CD4-positive, alpha-beta T cell treated with Interleukin-4 for 1 hour (primary cell): Measurements from ENCODE around the gene FGGY.
"Not testable (repeated sequence)": the region's sequence is repeated elsewhere in the genome, so short reads cannot be mapped to it uniquely, and the experiment has no call there.

ENCODE experiments used
- DNase-seq, 2 donors: peaks; one replicate each; pipeline ENCODE4 v3.0.0-alpha.2; 2020 to 2022

FGGY gene

DNA sequence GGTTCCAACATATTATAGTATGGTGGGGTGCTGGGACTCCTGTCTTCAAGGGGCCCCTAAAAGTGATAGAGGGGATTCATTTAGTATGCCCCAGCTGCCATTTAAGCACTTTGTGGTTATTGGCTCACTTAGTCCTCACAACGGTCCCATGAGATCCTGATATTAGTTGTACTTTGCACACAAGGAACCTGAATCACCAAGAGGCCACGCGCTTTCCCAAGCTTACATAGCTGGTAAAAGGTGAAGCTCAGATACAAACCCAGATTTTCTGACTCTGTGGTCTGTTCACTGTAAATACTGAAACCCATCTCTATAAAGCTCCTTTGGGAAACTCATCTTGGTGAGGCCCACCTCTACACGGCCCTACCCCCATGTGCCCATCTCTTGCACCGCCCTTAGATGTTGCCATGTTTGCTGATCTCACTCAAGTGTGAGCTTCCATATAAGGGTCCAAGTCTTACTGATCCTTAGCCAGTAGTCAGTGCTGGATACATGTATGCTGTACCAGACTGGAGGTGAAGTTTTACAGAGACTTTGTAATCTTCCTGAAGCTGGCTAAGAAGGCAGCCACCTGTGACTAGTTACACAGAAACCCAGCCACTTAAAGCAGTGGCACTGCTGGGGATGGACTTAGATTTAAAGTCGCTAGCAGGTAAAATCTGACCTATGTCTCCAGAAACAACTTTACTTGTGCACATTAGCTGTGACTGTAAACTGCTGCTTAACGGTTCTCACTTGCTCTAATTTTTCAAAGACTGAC, 393.5 kb downstream of the FGGY start:
- DNase-seq = no peak

DNA sequence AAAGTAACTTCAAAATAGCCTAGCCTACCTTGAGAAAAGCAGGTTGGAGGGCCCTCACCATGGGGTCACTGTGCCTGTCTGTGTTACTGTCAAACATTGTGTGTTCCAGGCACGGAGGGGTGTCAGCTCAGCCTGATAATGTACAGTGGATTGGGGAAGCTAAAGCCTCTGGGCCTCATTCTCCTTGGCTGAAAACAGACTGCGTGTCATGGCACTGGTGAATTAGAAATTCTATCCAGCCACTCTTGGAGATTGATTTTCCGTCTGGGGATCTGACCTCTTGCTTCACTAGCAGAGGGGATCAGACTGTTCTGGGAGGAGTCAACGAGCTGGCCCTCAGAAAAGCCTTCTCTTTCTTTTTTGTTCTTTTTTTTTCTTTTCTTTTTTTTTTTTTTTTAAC, 394.4 kb downstream of the FGGY start:
- DNase-seq = no peak

DNA sequence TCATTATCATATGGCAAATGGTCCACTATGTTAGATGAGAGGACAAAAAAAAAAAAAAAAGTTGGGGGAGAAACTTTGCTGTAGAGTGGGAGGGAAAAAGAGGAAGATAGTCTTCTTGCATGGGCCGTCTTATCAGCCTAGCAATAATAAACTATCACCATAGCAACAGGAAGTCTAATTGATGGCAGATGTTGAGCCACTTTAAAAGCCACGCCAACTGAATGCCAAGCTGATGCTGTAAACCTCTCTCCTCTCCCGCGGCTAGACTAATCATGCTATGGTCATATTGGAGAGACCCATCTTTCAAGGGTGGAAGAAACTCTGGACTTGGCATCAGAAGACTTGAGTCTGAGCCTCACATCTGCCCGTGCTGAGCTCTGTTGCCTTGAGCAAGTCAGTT, 395.7 kb downstream of the FGGY start:
- DNase-seq = peak in 1 of 2 donors; percentile 44

DNA sequence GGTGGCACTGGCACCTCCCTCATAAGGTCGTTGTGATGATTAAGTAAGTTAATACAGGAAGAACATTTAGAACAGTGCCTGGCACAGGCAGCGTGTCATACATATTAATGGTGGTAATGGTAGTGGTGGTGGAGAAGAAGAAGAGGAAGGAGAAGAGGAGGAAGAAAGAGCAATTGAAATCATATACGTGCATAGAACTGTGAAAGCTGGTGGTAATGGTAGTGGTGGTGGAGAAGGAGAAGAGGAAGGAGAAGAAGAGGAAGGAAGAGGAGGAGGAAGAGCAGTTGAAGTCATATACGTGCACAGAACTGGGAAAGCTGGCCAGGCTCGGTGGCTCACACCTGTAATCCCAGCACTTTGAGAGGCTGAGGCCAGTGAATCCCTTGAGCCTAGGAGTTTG, 396.5 kb downstream of the FGGY start:
- DNase-seq = no peak

DNA sequence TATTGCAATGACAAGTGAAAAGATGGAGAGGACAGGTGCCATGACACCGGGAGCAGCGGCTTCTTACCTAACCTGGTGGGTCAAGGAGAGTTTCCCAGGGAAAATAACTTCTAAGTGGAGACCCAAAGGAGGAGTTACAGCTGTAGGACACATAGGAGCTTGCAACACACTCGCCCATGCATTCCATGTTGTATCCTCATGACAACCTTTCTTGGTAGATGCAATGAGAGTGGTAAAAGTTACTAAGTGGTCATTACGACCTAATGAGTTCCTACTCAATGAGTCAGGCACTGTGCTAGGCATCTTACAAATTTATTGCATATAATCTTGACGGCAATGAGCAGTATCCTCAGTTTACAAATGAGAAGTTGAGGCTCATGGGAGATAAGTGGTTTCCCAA, 398.4 kb downstream of the FGGY start:
- DNase-seq = no peak

- DNase-seq = peak; percentile 7 to 47
Measured at GRCh38 chr1:59696421-59697115, 399.7 kb downstream of the FGGY start.

DNA sequence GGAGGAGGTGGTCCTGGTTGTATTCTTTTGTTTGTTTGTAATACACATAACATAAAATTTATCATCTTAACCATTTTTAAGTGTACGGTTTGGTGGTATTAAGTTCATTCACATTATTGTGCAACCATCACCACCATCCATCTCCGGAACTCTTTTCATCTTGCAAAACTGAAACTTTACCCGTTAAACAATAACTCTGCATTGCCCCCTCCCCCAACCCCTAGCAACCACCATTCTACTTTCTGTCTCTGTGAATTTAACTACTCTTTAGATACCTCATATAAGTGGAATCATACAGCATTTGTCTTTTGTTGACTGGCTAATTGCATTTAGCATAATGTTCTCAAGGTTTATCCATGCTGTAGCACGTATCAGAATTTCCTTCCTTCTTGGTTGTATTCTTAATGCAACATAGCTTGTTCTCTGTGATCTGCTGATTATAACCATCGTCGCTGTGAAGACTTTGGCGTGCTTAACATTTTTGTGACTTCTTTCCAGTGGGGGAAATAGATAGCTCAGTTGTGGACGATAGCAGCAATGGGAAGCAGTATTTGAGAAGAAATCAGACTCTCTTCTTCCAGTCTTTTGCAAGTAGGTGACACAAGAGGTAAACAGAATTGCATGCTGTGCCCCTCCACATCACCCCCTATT, 400.4 kb downstream of the FGGY start:
- peak in 1 of 2 donors; percentile 35 for DNase-seq

DNA sequence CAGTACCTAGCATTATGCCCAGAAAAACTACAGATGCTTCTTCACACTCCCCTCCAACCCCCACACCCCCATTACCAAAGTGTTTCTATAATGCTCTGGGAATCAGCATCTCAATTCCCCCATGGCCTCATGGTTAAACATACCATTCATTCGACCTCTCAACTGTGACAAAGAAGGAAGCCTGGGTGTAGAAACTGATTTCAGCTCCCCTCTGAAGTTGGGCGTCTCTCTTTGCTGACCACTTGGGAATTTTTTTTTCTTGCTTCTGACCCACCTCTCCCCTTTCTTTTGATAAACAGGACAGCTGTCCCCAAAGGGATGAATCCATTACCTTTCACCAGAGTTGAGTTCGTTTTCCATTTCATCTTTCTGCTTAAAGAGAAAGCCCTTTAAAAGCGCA, 401.5 kb downstream of the FGGY start:
- no peak for DNase-seq

DNA sequence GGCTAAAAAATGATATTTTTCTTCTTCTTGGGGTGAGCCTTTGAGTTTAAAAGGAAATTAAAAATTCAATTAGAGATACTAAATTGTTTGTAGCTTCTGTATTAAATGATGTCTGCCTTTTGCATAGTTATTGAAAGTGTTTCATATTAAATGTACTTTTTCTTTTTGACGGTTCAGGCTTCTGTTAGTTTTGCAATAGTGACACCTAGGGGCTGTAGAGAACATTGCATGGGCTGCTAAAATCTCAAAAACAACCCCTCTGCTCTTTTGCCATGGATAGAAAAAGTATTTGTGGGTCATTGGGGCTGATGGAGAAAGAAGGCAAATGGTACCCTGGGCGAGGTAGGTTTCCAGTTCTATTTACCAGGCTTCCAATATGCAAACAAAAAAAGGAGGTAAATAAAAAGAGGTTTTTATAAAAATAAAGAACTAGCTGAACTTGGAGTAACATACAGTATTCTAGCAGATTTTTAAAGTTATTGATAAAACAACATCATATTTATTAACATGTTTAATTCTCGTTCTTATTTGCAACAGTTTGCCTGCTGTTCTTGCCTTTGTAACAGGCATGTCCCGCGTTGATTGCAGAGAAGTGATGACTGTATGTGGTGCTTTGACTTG, 402.4 kb downstream of the FGGY start:
- peak; percentile 43 to 62 for DNase-seq

GRCh38 chr1:59701376-59701775, 404.5 kb downstream of the FGGY start:
- DNase-seq = no peak

DNA sequence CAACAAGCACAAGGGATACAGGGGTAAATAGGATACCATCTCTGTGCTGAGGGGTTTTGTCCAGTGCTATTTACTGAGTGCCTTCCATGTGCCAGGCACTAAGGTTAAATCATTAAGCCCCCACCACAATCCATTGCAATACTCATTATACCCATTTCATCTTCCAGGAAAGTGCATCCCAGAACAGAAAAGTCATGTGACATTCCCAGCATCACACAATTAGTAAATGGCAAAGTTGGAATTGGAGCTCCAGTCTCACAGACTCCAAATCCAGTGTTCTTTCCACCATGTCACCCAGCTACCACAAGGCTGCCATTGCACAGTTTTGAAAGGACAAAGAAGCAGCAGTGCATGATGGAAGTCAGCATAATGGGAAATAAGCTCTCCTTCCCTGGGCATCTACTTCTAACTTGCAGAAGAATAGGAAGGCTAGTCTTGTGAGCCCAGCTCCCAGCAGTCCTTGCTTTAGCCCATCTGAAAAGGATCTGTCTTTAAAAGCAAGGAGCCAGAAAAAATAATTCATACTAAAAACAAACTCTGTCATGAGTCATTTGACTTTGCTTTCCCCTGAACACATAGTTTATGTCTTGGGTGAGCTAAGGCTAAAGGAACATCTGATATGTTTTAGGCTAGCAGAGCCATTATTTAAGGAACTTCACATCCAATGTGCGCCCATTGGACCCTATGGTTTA, 406.5 kb downstream of the FGGY start:
- DNase-seq = no peak

DNA sequence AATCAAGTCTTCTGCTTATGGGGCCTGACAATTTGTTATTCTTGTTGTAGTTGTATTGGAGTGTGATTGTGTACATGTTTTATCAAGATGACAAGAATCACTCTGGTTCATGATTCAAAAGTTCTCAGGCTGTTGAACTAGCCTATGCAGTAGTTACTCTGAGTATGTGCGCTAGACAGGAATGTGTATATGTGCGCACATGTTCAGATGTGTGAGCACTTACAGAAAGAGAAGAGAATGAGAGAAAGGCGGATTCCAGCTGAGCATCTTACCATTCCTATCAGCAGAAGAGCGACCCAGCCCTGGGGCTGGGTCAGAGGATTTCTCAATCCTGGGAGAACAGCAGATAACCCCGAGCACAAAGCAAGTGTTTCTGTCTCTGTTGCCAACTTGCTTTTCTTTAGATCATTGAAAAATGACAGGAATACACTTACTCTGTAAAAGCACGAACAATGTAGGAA, 407.1 kb downstream of the FGGY start:
- no peak for DNase-seq

DNA sequence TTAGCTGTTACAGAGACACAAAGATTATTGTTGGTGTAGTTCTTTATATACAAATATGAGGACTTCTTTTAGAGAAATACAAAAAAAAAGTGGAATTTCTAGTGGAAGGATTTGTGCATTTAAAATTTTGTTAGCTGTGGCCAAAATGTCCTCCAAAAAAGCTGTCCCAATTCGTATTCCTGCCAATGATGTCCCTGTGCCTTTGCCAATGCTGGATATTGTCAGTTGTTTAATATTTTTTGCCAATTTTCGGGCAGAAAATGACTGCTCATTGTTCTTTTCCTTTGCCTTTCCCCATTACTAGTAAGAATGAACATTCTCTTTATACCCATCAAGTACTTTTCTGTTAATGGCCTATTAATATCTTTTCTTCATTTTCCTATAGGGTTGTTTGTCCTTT, 407.8 kb downstream of the FGGY start:
- no peak for DNase-seq

GRCh38 chr1:59705466-59706302, 408.8 kb downstream of the FGGY start:
- DNase-seq = no peak

GRCh38 chr1:59706303-59706599, 409.4 kb downstream of the FGGY start:
- no peak for DNase-seq

- DNase-seq = no peak
Measured at GRCh38 chr1:59707178-59707791, 410.4 kb downstream of the FGGY start.

GRCh38 chr1:59709333-59709732, 412.4 kb downstream of the FGGY start:
- DNase-seq = no peak

- DNase-seq = not testable (repeated sequence)
Measured at GRCh38 chr1:59710920-59711319, 414.0 kb downstream of the FGGY start.

DNA sequence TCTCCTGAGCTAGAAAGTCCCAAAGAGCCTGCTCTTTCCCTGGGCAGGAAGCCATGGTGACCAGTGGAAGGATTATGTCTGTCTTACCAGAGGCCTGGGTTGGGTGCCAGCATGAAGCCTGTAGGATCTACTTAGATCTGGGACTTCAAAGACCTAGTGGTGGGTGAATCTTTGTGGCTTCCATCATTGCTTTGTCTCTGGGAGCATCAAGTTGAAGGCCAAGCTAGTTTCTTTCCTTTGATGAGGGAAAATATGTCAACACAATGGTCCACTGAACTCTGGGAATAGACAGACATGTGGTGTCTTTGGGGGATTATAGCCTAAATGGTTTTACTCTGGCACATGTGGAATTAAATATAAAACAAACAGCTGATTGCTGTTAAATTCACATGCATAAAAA, 417.3 kb downstream of the FGGY start:
- DNase-seq = no peak

- no peak for DNase-seq
Measured at GRCh38 chr1:59714966-59715365, 418.1 kb downstream of the FGGY start.

DNA sequence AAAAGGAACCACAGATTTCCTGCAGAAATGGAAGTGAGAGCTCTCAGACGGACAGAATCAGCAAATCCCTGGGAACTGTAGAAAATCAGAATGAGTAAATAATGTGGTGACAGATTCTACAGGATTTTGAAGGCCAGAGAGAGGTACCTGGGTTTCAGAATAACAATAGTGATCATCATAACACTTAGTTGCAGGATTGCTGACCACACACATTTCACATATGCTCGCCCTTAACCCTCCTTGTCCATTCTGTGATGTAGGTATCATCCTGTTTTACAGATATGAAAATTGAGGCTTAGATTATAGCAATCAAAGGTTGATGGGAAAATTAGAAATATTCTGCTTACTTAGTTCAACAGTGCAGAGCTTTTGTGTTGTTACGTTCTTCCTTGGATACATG, 419.9 kb downstream of the FGGY start:
- no peak for DNase-seq
